Measurements from ENCODE around the gene OBSCN.

The OBSCN gene

GRCh38 chr1:228341450-228341813 is 133.6 kb downstream of the OBSCN start:
- DNase-seq (ENCODE audit: low read depth): no peak
- no peak for TF ChIP-seq CTCF (IDR thresholded peaks at IDR 0.05; ENCODE audit: low read length, missing control alignments)
- no peak overlapping the region for H3K4me3 ChIP-seq (replicated peaks; ENCODE audit: low read depth, low read length)

DNA sequence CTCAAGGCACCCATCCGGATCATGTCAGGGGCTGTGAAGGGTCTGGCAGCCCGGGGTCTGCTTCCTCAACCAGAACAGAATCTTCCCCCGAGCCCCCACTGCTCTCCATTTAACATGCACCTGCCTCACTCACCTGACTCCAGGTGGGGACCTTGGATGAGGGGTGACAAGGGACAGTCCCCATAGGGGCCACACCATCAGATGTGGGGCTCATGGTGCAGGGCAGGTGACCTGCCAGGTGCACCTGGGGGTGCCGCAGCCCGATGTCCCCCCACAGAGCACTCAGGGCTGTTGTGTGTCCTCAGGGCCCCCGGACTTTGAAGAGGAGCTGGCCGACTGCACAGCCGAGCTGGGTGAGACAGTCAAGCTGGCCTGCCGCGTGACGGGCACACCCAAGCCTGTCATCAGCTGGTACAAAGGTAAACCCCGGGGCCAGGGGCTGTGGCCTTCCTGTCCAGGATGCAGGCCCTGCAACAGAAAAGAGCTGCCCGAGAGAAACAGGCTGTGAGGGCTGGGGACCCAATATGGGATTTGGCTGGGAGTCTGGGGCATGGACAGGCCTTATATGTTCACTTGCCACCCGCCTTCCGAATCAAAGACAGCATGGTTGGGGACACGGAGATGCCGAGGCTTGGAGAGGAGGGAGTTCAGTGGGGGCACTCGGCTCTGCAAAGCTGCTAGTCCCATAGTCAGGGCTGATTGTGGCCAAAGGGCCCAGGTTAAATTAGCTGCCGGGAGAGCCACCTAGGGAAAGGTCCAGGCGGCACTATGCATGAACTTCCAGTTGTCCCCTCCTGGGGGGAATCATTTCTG is 134.2 kb downstream of the OBSCN start:
- DNase-seq (ENCODE audit: low read depth): no peak
- no peak for TF ChIP-seq CTCF (IDR thresholded peaks at IDR 0.05; ENCODE audit: low read length, missing control alignments)
- H3K4me3 ChIP-seq (replicated peaks; ENCODE audit: low read depth, low read length): no peak overlapping the region

DNA sequence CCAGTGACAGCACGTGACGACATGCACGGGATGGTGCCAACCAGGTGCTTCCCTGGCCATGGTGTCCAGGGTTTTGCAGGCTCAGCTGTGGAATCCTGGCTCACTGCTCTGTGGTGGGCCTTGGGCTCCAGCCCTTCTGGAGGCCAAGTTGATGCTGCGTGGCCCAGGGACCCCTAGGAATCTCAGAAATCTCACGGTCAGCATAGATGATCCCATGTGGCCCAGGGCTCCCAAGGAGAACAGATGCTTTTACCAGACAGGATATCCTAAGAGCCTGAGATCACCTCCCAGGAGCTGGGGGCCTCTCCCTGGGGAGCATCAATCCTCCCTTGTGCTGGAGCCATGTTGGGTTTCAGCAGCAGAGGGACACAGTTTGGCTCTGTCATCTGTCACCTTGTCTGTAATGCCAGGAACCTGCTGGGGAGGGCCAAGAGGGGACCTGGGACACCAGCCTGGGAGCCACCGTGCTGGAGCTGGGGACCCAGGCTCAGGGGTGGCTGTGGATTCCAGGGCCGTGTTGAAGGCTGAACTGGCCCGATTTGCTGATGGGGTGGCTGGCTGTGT is 134.9 kb downstream of the OBSCN start:
- H3K4me3 ChIP-seq (replicated peaks; ENCODE audit: low read depth, low read length): no peak overlapping the region
- TF ChIP-seq CTCF (IDR thresholded peaks at IDR 0.05; ENCODE audit: low read length, missing control alignments): no peak
- DNase-seq (ENCODE audit: low read depth): no peak

GRCh38 chr1:228343191-228343661 is 135.4 kb downstream of the OBSCN start:
- TF ChIP-seq CTCF (IDR thresholded peaks at IDR 0.05; ENCODE audit: low read length, missing control alignments): no peak
- no peak for DNase-seq (ENCODE audit: low read depth)

GRCh38 chr1:228344631-228345072 is 136.8 kb downstream of the OBSCN start:
- no peak for TF ChIP-seq CTCF (IDR thresholded peaks at IDR 0.05; ENCODE audit: low read length, missing control alignments)
- DNase-seq (ENCODE audit: low read depth): no peak
- H3K4me3 ChIP-seq (replicated peaks; ENCODE audit: low read depth, low read length): no peak overlapping the region

More at GRCh38 chr1:228343191-228343661, 135.4 kb downstream of the OBSCN start:
- no peak overlapping the region for H3K4me3 ChIP-seq (replicated peaks; ENCODE audit: low read depth, low read length)

- no peak for TF ChIP-seq CTCF (IDR thresholded peaks at IDR 0.05; ENCODE audit: low read length, missing control alignments)
- H3K4me3 ChIP-seq (replicated peaks; ENCODE audit: low read depth, low read length): no peak overlapping the region
- no peak for DNase-seq (ENCODE audit: low read depth)
Observed at GRCh38 chr1:228345201-228345930, 137.5 kb downstream of the OBSCN start.
